ENCODE measurements around the gene MYOM1.

MYOM1 gene

GRCh38 chr18:3219631-3220335 lies at the start of gene MYOM1:
Gene MYOM1 (minus strand): TSS chr18:3219968. CDS start chr18:3215223, 4,745 bp downstream.
- DNase-seq = no peak

- no peak for DNase-seq
Measured at GRCh38 chr18:3269241-3269913, 49.6 kb upstream of the MYOM1 start.

DNA sequence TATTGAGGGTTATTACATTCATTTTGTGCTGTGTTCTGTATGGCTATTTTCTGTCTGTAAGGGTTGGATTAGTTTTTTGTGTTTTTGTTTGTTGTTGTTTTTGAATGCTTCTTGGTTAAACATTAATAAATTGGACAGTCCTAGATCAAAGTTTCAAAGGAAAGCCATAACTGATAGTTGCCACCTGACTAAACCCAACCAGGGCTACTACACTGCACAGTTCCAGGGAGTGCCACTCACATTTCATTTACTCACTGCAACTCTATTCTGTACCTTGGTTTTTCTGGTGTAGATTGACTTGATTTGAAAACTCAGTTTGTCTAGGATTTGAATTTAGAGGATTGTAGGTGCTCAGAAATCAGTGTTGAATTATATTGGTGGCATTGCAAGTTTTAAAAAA lies 48.5 kb upstream of the MYOM1 start:
- DNase-seq = no peak

- DNase-seq = no peak
Measured at GRCh38 chr18:3266062-3266608, 46.4 kb upstream of the MYOM1 start.

DNA sequence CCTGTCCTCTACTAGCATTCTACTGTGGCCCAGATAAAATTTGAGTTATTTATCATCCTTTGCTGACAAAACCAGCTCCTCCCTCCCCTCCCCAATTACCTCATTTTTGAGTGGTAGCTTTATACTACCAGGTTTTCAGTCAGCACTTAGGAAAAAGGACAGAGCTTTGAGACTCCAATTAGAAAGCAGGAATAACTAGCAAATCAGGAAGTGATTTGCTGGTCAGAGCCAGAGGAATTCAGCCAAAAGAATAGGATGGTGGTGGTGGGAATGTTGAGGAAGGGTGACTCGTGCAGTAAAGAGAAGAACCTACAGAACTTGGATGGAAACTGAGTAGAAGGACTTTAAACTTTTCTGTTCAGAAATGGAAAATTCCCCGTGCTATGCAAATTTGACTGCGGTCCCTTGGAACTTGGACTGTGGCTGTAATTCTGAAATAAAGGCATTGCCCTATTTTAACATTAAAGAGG lies 45.8 kb upstream of the MYOM1 start:
- no peak for DNase-seq

DNA sequence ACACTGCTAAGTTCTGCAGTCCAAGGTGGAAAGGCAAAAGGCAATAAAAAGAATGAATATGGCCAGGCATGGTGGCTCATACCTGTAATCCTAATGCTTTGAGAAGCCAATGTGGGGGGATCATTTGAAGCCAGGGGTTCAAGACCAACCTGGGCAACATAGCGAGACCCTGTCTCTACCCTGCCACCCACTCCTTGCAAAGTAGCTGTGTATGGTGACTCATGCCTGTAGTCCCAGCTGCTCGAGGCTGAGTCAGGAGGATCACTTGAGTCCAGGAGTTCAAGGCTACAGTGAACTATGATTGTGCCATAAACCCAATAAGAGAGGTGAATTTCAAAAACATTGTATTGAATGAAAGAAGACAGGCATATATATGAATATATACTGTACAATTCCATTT lies 44.6 kb upstream of the MYOM1 start:
- DNase-seq = no peak

GRCh38 chr18:3263132-3263700 lies 43.4 kb upstream of the MYOM1 start:
- no peak for DNase-seq

DNA sequence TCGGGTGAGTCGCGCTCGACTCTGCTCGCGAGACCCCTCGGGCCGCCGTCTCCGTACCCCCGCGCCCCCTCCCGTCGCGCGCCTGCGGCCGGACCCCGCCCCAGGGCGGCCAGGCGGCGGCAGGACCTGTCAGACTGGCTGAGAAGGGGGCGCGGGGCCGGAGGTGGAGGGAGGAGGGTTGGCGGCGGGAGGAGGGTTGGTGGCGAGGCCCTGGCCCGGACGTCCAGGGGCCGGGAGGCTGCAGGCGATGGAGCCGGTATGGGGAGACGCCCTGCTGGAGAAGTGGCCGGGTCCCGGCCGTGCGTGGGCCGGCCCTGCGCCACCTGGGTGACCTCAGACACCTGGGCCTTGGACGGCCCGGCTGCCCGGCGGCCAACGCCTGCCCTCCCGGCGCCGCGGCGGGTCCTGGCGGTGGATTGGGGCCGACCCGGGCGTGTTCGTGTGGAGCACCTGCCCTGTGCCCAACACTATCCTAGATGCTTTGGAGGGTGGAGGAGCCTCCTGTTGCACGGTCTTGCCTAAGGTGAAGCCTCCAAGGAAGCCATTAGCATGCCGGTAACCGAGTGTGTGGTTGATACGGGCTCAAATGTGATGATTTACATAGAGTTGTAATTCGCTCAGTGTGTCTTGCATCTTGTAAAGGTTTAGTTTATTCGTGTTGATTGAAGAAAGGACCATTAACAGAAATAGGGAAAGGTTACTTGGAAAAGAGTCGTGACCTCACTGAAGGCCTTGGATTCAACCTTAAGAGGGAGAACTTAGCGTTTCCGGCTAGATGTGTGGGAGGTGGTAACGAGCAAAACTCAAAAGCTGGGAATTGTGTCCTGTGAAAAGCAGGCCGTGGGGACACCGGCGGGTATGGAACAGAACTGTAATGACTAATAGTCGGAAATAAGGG lies 42.7 kb upstream of the MYOM1 start:
- peak; percentile 55 for DNase-seq

DNA sequence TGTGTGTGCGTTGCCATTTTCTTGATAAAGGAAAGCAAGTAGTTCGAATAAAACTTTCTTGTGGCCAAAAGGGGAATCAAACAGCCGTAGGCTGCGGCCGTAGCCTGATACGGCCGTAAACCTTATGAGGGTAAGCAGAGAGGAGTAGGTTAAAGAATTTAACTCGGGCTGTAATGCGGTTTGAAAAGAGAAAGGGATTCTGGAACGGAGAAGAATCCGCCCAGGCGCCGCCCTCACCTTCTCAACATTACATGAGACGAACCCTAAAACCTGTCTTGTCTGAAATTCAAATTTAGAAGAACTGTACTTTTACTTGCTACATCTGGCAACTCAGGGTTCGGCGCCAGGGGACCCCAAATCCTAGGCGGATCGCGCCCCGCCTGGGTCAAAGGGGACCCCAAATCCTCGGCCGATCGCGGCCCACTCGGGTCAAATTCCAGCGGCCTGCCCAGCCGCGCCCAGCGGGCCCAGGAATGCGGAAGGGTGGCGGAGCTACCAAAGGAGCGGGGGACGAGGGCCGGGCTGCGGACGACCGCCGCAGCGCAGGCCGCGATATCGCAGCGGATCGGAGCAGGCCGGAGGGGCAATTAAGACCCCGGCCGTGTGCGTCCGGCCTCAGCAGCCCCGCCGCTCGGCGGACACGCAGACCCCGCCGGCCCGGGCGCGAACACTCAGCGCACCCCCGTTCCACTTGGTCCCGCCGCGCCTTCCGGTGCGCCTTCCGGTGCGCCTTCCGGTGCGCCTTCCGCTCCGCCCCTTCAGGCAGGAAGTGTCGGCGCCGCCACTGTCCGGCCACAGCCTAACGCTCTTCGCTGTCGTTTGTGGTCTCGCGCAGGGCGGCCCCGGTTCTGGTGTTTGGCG lies 41.8 kb upstream of the MYOM1 start, which contains the start of gene MYL12B:
TSS of gene MYL12B (plus strand) at position 761 of the 861 bp plus-strand sequence. CDS start 10,766 bp downstream, outside the sequence.
- DNase-seq = peak; percentile 98

- no peak for DNase-seq
Measured at GRCh38 chr18:3260995-3261372, 41.2 kb upstream of the MYOM1 start.

- DNase-seq = no peak
Measured at GRCh38 chr18:3257627-3258120, 37.9 kb upstream of the MYOM1 start.

DNA sequence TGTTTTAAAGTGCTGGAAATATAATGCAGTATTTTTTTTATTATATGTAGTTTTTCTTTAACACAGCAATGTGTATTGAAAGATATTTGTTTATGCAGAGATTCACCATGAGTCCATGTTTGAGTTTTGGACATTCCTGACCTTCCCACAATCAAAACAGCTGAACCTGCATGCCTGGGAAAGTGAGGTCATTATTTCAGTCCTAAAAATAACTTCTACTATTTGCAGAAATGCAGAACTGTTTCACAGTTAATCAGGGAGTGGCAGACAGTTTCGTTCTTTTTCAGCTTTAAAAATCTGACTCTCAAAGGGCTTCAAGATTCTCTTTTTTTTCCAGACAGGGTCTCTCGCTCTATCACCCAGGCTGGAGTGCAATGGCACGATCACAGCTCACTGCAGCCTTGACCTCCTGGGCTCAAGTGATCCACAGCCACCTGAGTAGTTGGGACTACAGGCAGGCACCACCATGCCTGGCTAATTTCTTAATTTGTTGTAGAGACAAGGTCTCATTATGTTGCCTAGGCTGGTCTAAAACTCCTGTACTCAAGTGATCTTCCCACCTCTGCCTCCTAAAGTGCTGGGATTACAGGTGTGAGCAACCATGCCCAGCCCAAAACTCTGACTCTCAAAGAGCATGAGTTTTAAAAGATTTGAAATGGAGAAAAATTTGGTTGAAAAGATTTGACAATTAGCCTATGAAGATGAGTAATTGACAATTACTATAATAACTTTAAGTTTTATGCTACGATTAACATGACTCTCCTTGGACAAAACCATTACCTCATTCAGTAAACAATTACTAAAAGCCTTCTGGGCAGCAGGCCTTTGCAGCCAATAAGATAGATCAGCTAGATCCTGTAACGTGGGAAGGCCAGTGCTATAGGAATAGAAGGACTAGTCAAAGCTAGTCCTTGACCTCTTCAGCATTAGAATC lies 37.2 kb upstream of the MYOM1 start:
- DNase-seq = no peak

- DNase-seq = no peak
Measured at GRCh38 chr18:3255611-3256165, 35.9 kb upstream of the MYOM1 start.

GRCh38 chr18:3254725-3255124 lies 35.0 kb upstream of the MYOM1 start:
- no peak for DNase-seq

DNA sequence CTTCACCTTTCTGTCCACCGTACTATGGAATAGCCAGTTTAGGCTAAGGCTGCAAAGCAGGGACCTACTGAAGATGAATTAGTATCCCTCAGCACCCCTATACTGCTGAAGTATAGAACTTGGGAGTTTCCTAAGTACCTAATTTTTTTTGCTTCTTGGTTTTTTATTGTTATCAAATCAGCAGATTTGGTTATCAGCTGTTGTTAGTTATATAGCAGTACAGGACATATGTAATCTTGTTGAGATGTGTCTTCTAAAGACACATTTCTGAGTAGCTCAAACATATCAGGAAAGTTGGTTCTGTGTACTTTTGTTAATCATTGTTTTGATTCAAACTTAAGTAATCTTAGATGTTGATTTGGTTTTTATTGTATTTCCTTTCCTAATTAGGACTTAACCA lies 33.1 kb upstream of the MYOM1 start:
- DNase-seq = no peak

DNA sequence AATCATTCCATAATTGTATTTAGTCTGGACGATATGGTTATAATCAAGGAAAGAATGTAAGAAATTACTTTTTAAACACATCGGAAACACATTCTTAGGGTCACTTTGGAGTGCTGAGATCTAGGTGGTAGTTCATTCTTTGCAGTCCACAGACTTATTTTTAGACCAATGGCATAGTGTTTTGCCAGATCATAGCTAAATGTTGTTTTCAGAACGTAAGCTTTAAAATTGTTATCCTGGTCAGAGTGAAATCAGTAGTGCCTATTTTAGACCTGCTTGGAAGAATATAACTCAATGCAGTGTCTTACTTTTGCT lies 32.2 kb upstream of the MYOM1 start:
- no peak for DNase-seq

DNA sequence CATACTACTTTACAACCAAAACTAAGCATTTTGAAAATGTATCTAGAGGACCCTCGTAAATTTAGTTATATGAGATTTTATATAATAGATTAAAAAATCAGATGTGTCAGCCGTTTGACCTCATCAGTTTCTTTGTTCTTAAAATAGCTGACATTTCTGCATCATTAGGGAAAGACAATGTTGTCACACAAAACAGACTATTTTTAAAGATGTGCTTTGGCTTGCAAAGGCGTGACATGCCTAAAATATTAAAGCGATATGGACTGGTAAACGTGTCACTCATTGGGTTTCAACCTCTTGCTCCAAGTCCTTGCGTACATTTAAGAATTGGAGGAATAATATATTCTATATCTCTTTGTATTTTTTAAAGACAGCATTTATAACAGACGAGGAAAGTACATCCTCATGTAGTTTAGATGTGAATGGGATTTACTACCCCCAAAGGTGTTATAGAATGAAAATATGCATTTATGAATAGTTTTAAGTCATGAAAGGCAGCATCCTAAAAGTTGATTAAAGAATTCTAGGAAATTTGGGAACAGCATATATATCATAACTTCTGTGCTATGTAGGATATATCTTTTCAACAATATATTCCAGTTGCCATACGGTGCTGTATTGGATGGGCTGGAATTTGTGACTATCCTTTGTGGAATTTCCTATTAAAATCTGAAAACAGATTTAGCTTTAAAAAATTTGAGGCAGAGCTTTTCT lies 31.6 kb upstream of the MYOM1 start:
- DNase-seq = no peak

DNA sequence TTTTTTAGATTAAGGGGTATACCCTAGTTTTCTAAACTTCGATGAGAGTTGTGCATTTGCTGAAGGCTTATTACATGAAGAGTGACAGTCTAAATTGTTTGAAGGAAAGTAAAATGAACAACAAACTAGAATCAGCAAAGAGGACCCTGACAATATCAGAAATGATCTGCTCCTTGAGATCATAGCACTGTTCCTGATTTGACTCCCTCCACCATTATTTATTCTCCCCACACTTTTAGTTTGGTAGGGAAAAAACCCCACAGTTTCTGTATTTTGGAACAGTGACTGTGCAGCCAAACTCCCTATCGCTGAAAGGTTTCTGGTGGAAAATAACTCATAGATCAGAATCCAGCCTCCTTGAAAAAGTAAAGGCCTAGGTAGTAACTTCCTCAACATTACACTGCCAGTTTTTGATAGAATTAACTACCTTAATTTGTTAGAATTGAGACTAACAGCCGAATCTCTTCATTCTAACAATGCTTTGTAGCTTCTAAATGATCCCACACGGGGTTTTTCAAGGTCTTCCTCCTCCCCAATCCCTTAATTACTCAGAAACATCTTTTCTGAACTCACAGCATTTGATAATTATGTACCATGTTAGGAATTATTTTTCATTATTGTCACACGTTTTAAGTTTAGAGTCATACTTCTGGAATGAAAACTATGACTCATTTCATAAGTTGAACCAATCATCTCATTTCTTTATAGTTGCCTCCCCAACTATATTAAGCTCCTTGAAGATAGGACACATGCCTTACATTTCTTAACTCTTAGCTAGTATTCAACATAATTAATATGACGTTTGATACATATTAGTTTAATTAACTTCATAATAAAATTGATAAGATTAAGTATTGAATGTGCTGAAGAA lies 30.7 kb upstream of the MYOM1 start:
- DNase-seq = no peak

All from retina (tissue), 1 donor.